HEK293T (cell line): ENCODE results near the gene DDI2.

Source experiments
- FOXM1 ChIP-seq: fragments of 450-650 bp; IDR thresholded peaks from 2 replicates; pipeline ENCODE4 v1.6.1; 2017; ENCODE audit warnings: mild to moderate bottlenecking, borderline replicate concordance
- SP1 ChIP-seq: fragments of 450-650 bp; IDR thresholded peaks from 2 replicates; pipeline ENCODE4 v1.6.1; 2017
- SUZ12 ChIP-seq: fragments of 450-650 bp; IDR thresholded peaks from 2 replicates; pipeline ENCODE4 v1.6.1; 2016; ENCODE audit warnings: mild to moderate bottlenecking

- TF ChIP-seq SP1 (no peak), SUZ12 (no peak), FOXM1 (no peak)
These were observed 46.7 kb downstream of the DDI2 start for GRCh38 chr1:15663925-15664324.
